Measurements from ENCODE around the gene ARAP3. TPM values are rescaled to one million over a fixed set of nuclear protein-coding genes. Genes with fewer than 3 reads are reported as not detected.
"Not testable (repeated sequence)": the region's sequence is repeated elsewhere in the genome, so short reads cannot be mapped to it uniquely, and the experiment has no call there.

ARAP3 gene
- total RNA-seq, 2 donors from 2014 or later = 7.1 to 19.6 TPM

DNA sequence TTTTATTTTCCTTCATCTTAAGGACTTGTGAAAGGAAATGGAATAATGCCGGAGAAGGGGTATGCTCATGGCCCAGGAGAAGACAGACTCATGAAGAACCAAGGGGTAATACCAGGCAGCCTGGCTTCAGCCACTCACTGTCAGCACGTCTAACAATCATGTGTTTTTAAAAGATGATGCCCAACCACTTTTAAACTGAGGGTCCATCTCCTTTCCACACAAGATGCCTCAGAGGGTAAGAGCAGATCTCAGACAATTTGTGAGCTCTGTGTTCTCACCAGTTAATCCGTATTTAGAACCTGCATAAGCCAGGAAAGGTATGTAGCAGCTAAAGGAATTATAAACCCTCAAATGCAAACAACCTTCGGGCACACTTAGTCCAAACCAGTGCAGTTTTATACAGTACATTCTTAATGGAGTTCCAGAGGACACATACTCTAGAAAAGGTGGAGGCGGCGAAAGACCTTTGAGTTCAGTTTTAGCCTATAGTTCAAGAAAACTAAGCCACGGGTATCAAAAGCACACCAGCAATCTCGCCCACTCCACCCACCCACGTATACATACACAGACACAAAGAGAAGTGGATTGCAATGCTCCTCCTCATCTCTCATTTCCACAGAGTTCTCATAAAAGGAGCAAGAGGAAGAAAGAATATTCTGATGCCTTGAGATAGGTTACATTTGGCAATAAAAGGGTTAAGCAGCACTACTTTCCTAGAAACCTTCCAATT lies 65.9 kb downstream of the ARAP3 start:
- H3K4me3 Mint-ChIP-seq = peak overlapping the region; percentile 98
- peak overlapping the region; percentile 96 for H3K27ac Mint-ChIP-seq
- no peak for ATAC-seq (replicated peaks)
- H3K9me3 Mint-ChIP-seq = no peaks in the 10 kb centered on the region
- peaks cover 27% of the 10 kb centered on the region for H3K4me1 Mint-ChIP-seq
- peaks cover 91% of the 10 kb centered on the region for H3K36me3 Mint-ChIP-seq (ENCODE audit: low read depth)
- H3K27me3 Mint-ChIP-seq = no peaks in the 10 kb centered on the region

DNA sequence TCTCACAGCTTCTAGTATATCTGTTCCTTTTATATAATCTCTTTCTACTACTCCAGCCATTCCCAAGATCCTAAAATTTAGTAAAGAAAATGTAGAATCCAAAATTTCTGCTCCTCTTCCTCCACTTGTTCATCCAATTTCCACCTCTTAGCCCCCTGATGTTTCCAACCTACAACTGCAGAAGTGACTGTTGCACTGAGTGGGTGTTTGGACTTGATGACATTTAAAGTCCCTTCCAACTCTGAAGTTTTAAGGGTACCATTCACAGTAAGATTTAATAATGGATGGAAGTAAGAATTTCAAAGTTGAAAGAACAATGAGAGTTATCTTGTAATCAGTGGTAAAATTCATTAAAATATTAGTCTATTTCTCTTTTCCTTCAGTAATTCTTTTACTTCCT lies 68.7 kb downstream of the ARAP3 start:
- no peak for ATAC-seq (replicated peaks)
- H3K4me3 Mint-ChIP-seq = peak overlapping the region; percentile 98

GRCh38 chr5:141611289-141611688 lies 70.7 kb downstream of the ARAP3 start:
- ATAC-seq (replicated peaks) = no peak
- peak overlapping the region; percentile 98 for H3K4me3 Mint-ChIP-seq
- H3K4me1 Mint-ChIP-seq = peaks cover 44% of the 10 kb centered on the region
- H3K27me3 Mint-ChIP-seq = no peaks in the 10 kb centered on the region
- H3K27ac Mint-ChIP-seq = peak overlapping the region; percentile 39
- peaks cover 75% of the 10 kb centered on the region for H3K36me3 Mint-ChIP-seq (ENCODE audit: low read depth)
- H3K9me3 Mint-ChIP-seq = no peaks in the 10 kb centered on the region

More for the DNA sequence above, 68.7 kb downstream of the ARAP3 start:
- Mint-ChIP-seq H3K27me3 (no peaks in the 10 kb centered on the region), H3K27ac (peak overlapping the region; percentile 14), H3K4me1 (peaks cover 41% of the 10 kb centered on the region), H3K9me3 (no peaks in the 10 kb centered on the region), H3K36me3 (ENCODE audit: low read depth) (peaks cover 84% of the 10 kb centered on the region)

DNA sequence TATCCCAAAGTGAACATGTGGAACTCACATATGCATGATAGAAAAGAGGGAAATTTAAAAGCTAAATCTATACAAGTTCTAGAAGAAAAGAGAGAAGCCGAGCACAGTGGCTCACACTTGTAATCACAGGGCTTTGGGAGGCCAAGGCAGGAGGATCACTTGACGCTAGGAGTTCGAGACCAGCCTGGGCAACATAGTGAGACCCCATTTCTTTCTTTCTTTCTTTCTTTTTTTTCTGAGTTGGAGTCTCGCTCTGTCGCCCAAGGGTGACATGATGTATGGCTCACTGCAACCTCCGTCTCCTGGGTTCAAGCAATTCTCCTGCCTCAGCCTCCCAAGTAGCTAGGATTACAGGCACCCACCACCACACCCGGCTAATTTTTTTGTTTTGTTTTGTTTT lies 72.1 kb downstream of the ARAP3 start:
- not testable (repeated sequence) for ATAC-seq (replicated peaks); H3K27me3 Mint-ChIP-seq; H3K9me3 Mint-ChIP-seq
- Mint-ChIP-seq H3K27ac (peak overlapping the region; percentile 87), H3K36me3 (ENCODE audit: low read depth) (peaks cover 69% of the 10 kb centered on the region), H3K4me1 (peaks cover 46% of the 10 kb centered on the region), H3K4me3 (peak overlapping the region; percentile 76)

- no peaks in the 10 kb centered on the region for H3K9me3 Mint-ChIP-seq
- H3K27me3 Mint-ChIP-seq = no peaks in the 10 kb centered on the region
- peak overlapping the region; percentile 87 for H3K27ac Mint-ChIP-seq
- H3K4me1 Mint-ChIP-seq = peaks cover 53% of the 10 kb centered on the region
- peaks cover 61% of the 10 kb centered on the region for H3K36me3 Mint-ChIP-seq (ENCODE audit: low read depth)
- peak overlapping the region; percentile 76 for H3K4me3 Mint-ChIP-seq
- no peak for ATAC-seq (replicated peaks)
These were observed 73.0 kb downstream of the ARAP3 start for GRCh38 chr5:141609044-141609443.

DNA sequence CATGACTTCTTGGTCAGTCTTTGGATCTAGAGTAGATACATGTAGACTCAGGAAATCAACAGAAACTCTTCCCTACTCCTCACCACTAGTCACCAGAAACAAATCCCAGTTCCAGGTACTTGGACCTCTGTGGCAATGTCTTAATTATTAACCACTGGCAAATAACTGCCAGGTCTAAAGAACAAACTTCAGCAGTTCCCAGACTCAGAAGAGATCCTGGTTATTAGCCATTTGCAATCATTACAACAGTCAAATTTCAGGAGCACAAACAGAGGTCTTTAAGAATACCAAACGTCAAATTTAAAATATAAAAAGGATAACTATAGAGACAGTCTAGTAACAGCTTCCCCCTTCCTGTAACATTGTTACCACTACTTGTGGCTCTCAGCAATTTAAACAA lies 73.5 kb downstream of the ARAP3 start:
- Mint-ChIP-seq H3K4me1 (peaks cover 53% of the 10 kb centered on the region), H3K9me3 (no peaks in the 10 kb centered on the region), H3K27me3 (no peaks in the 10 kb centered on the region), H3K36me3 (ENCODE audit: low read depth) (peaks cover 61% of the 10 kb centered on the region), H3K4me3 (peak overlapping the region; percentile 76), H3K27ac (peak overlapping the region; percentile 87)
- ATAC-seq (replicated peaks) = no peak

DNA sequence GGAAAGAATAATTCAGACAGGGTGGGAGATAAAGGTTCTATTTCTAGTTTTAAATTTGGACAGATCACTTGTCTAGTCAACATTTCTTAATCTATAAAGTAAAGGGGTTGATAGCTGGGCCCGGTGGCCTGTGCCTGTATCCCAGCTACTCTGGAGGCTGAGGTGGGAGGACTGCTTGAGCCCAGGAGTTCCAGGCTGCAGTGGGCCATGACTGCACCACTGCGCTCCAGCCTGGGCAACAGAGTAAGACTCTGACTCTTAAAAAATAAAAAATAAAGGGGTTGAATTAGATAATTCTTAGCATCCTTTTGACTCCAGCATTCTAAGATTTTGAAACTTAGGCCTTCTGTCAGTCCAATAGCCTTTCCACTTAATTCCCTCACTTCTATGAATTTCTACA lies 74.0 kb downstream of the ARAP3 start:
- H3K27me3 Mint-ChIP-seq = no peaks in the 10 kb centered on the region
- peak overlapping the region; percentile 87 for H3K27ac Mint-ChIP-seq
- ATAC-seq (replicated peaks) = no peak
- peaks cover 56% of the 10 kb centered on the region for H3K36me3 Mint-ChIP-seq (ENCODE audit: low read depth)
- H3K9me3 Mint-ChIP-seq = no peaks in the 10 kb centered on the region
- H3K4me3 Mint-ChIP-seq = peak overlapping the region; percentile 76
- peaks cover 49% of the 10 kb centered on the region for H3K4me1 Mint-ChIP-seq

- H3K4me3 Mint-ChIP-seq = peak overlapping the region; percentile 76
- H3K36me3 Mint-ChIP-seq (ENCODE audit: low read depth) = peaks cover 51% of the 10 kb centered on the region
- H3K9me3 Mint-ChIP-seq = no peaks in the 10 kb centered on the region
- peaks cover 47% of the 10 kb centered on the region for H3K4me1 Mint-ChIP-seq
- peak; percentile 90 for ATAC-seq (replicated peaks)
- H3K27me3 Mint-ChIP-seq = no peaks in the 10 kb centered on the region
- H3K27ac Mint-ChIP-seq = peak overlapping the region; percentile 87
These were observed 76.3 kb downstream of the ARAP3 start for GRCh38 chr5:141605523-141606277.

- Mint-ChIP-seq H3K4me3 (peak overlapping the region; percentile 76), H3K9me3 (no peaks in the 10 kb centered on the region), H3K27me3 (no peaks in the 10 kb centered on the region), H3K36me3 (ENCODE audit: low read depth) (peaks cover 38% of the 10 kb centered on the region), H3K27ac (peak overlapping the region; percentile 87), H3K4me1 (peaks cover 50% of the 10 kb centered on the region)
- ATAC-seq (replicated peaks) = peak; percentile 45
These were observed 77.9 kb downstream of the ARAP3 start for GRCh38 chr5:141603923-141604717.

Other genes with a start within 250 kb of the ARAP3 start
- under 1 TPM in 1 of 2 donors, not detected in 1; 0.56 TPM for gene PCDHGC3, start 206.3 kb downstream of the ARAP3 start, total RNA-seq
- gene PCDHGC4, start 197.2 kb downstream of the ARAP3 start, total RNA-seq = not detected
- gene PCDHGC5, start 193.1 kb downstream of the ARAP3 start, total RNA-seq = not detected
- 100 to 1,000 TPM; 186 to 268 TPM for gene DIAPH1, start 63.2 kb downstream of the ARAP3 start, total RNA-seq
- gene HDAC3, start 45.4 kb downstream of the ARAP3 start, total RNA-seq = 100 to 1,000 TPM; 123 to 174 TPM
- gene RELL2, start 45.2 kb downstream of the ARAP3 start, total RNA-seq = 10 to 100 TPM; 16.5 to 29.9 TPM
- 100 to 1,000 TPM in 1 of 2 donors, 10 to 100 TPM in 1; 38.7 to 113 TPM for gene FCHSD1, start 30.8 kb downstream of the ARAP3 start, total RNA-seq
- gene PCDH1, start 196.2 kb upstream of the ARAP3 start, total RNA-seq = under 1 TPM in 1 of 2 donors, not detected in 1; 0.64 TPM
- 10 to 100 TPM; 80.4 to 82.8 TPM for gene DELE1, start 241.6 kb upstream of the ARAP3 start, total RNA-seq

All from activated T-helper 17 cell treated with anti-CD3 and anti-CD28 coated beads, Interleukin-2, amount 50 U/mL, for 72 hours (primary cell).